ENCODE results near the gene ERVFRD-1. TPM values are rescaled to one million over a fixed set of nuclear protein-coding genes. Genes with fewer than 3 reads are reported as not detected.

ERVFRD-1 gene
- total RNA-seq, 2 experiments from 2014 or later: not detected

GRCh38 chr6:11153447-11153846 lies 41.9 kb upstream of the ERVFRD-1 start:
- CTCF ChIA-PET: interaction anchor here (2.0 kb wide), 1 partner anchor 9 kb away, joined by 4 read pairs; no protein-coding TSS in a partner anchor
- no peaks in the 10 kb centered on the region for H3K4me1 ChIP-seq (ENCODE audit: insufficient read depth, low read length)
- ATAC-seq (ENCODE audit: poor library complexity) (no peak), DNase-seq (no peak)
- H3K4me3 ChIP-seq (ENCODE audit: low read length): peak overlapping the region; percentile 36
- POLR2A ChIA-PET: no interaction called here
- Mint-ChIP-seq H3K27ac (no peak overlapping the region), H3K36me3 (ENCODE audit: low read depth) (no peaks in the 10 kb centered on the region), H3K4me3 (peak overlapping the region; percentile 88), H3K4me1 (ENCODE audit: low read depth) (peaks cover 7% of the 10 kb centered on the region), H3K9me3 (no peaks in the 10 kb centered on the region), H3K27me3 (peaks cover 14% of the 10 kb centered on the region)
- H3K27ac ChIP-seq (ENCODE audit: low read depth in 1 of 2, low read length in 2 of 2): no peak overlapping the region
- no peaks in the 10 kb centered on the region for H3K36me3 ChIP-seq (ENCODE audit: insufficient read depth, low read length)
- intact Hi-C loops (cut with DNase I, micrococcal nuclease): no loop called here
- H3K27me3 ChIP-seq (ENCODE audit: control insufficient read depth in 1 of 2, insufficient read depth in 2 of 2, low read length in 2 of 2): peaks cover 0 to 2% of the 10 kb centered on the region in 2 experiments
- TF ChIP-seq CTCF (IDR thresholded peaks at IDR 0.05): no peak
- no peaks in the 10 kb centered on the region for H3K9me3 ChIP-seq (ENCODE audit: control insufficient read depth in 1 of 2, insufficient read depth in 1 of 2, low read length in 2 of 2)

- ChIA-PET POLR2A (no interaction called here), CTCF (no interaction called here)
- peaks cover 7% of the 10 kb centered on the region for H3K4me1 Mint-ChIP-seq (ENCODE audit: low read depth)
- H3K27me3 ChIP-seq (ENCODE audit: control insufficient read depth in 1 of 2, insufficient read depth in 2 of 2, low read length in 2 of 2): peaks cover 0 to 2% of the 10 kb centered on the region in 2 experiments
- no peaks in the 10 kb centered on the region for H3K36me3 ChIP-seq (ENCODE audit: insufficient read depth, low read length)
- intact Hi-C loops (cut with DNase I, micrococcal nuclease): no loop called here
- H3K4me1 ChIP-seq (ENCODE audit: insufficient read depth, low read length): no peaks in the 10 kb centered on the region
- no peak for TF ChIP-seq CTCF (IDR thresholded peaks at IDR 0.05)
- H3K27ac ChIP-seq (ENCODE audit: low read depth in 1 of 2, low read length in 2 of 2): no peak overlapping the region
- ATAC-seq (ENCODE audit: poor library complexity): no peak
- no peaks in the 10 kb centered on the region for H3K9me3 Mint-ChIP-seq
- H3K36me3 Mint-ChIP-seq (ENCODE audit: low read depth): no peaks in the 10 kb centered on the region
- no peak overlapping the region for H3K4me3 ChIP-seq (ENCODE audit: low read length)
- H3K27ac Mint-ChIP-seq: no peak overlapping the region
- no peaks in the 10 kb centered on the region for H3K9me3 ChIP-seq (ENCODE audit: control insufficient read depth in 1 of 2, insufficient read depth in 1 of 2, low read length in 2 of 2)
- H3K27me3 Mint-ChIP-seq: peaks cover 14% of the 10 kb centered on the region
- no peak for DNase-seq
- no peak overlapping the region for H3K4me3 Mint-ChIP-seq
Measured at GRCh38 chr6:11152581-11152980, 41.1 kb upstream of the ERVFRD-1 start.

GRCh38 chr6:11151488-11151887 lies 40.0 kb upstream of the ERVFRD-1 start:
- H3K27ac Mint-ChIP-seq: no peak overlapping the region
- H3K9me3 Mint-ChIP-seq: no peaks in the 10 kb centered on the region

More at GRCh38 chr6:11151488-11151887, 40.0 kb upstream of the ERVFRD-1 start:
- Mint-ChIP-seq H3K27me3 (peaks cover 14% of the 10 kb centered on the region), H3K4me3 (no peak overlapping the region), H3K4me1 (ENCODE audit: low read depth) (peaks cover 7% of the 10 kb centered on the region), H3K36me3 (ENCODE audit: low read depth) (no peaks in the 10 kb centered on the region)
- no peak for TF ChIP-seq CTCF (IDR thresholded peaks at IDR 0.05)
- DNase-seq: no peak
- Histone ChIP-seq H3K9me3 (ENCODE audit: control insufficient read depth in 1 of 2, insufficient read depth in 1 of 2, low read length in 2 of 2) (no peaks in the 10 kb centered on the region), H3K27me3 (ENCODE audit: control insufficient read depth in 1 of 2, insufficient read depth in 2 of 2, low read length in 2 of 2) (peaks cover 0 to 2% of the 10 kb centered on the region in 2 experiments), H3K36me3 (ENCODE audit: insufficient read depth, low read length) (no peaks in the 10 kb centered on the region), H3K27ac (ENCODE audit: low read depth in 1 of 2, low read length in 2 of 2) (no peak overlapping the region), H3K4me3 (ENCODE audit: low read length) (no peak overlapping the region), H3K4me1 (ENCODE audit: insufficient read depth, low read length) (no peaks in the 10 kb centered on the region)
- no peak for ATAC-seq (ENCODE audit: poor library complexity)
- intact Hi-C loops (cut with DNase I, micrococcal nuclease): no loop called here
- ChIA-PET POLR2A (no interaction called here), CTCF (no interaction called here)
